ENCODE measurements around the gene THAP10. TPM values are rescaled to one million over a fixed set of nuclear protein-coding genes. Genes with fewer than 3 reads are reported as not detected.

THAP10 gene
- 3.4 and 5.2 TPM in 2 replicates for total RNA-seq

GRCh38 chr15:70892002-70892911 is at the start of gene THAP10, which contains the start of gene LRRC49:
Gene THAP10 (minus strand): TSS chr15:70892433. CDS start chr15:70892272, 161 bp downstream.
Gene LRRC49 (plus strand): TSS chr15:70892826. CDS start chr15:70892895, 69 bp downstream.

GRCh38 chr15:70853973-70854665 is 38.1 kb downstream of the THAP10 start, which contains the start of gene LARP6:
Gene LARP6 (minus strand): TSS chr15:70854157. CDS start chr15:70854088, 69 bp downstream.

Other genes with a start within 250 kb of the THAP10 start
- gene UACA, start 128.9 kb downstream of the THAP10 start, total RNA-seq = 229 and 352 TPM in 2 replicates
- gene LARP6, start 38.3 kb downstream of the THAP10 start, total RNA-seq = 49.0 and 65.0 TPM in 2 replicates
- 12.4 and 13.0 TPM in 2 replicates for gene LRRC49, start 393 bp upstream of the THAP10 start, total RNA-seq
- 42.6 and 84.0 TPM in 2 replicates for gene THSD4, start 223.0 kb upstream of the THAP10 start, total RNA-seq